GM12891 (cell line): Measurements from ENCODE around the gene TBC1D8.

Experiments used
- POLR2A ChIP-seq: IDR thresholded peaks from 2 replicates; pipeline ENCODE4 v1.6.1; 2011; ENCODE audit warnings: low read depth, low read length, control low read depth
- POLR2AphosphoS5 ChIP-seq: IDR thresholded peaks from 2 replicates; pipeline ENCODE4 v1.6.1; 2011; ENCODE audit warnings: low read depth, low read length, control low read depth
- SPI1 ChIP-seq: IDR thresholded peaks from 2 replicates; pipeline ENCODE4 v1.6.1; 2011; ENCODE audit warnings: low read depth, low read length, control low read depth
- TAF1 ChIP-seq: IDR thresholded peaks from 2 replicates; pipeline ENCODE4 v1.6.1; 2011; ENCODE audit warnings: low read depth, low read length, control low read depth

DNA sequence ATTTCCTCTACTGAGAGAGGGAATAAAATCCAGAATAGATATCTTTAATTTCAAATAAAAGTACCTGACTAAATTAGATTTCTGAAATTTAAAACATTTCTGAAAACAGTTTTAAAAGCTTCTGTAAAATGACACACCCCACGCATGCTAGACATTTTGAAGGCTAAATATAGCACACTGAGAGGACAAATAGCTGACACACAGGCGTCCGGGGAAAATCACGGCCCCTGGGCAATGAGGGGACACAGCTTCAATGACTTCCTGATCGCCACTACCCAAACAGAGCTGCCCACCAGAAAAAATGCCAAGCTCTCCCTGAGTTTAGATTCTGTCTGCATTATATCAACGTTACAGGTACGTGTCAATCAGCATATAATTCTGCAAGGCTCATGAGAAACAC is 10.9 kb downstream of the TBC1D8 start:
- TF ChIP-seq POLR2A (no peak), TAF1 (no peak), SPI1 (no peak), POLR2AphosphoS5 (no peak)
